HEK293 (cell line): ENCODE results near the gene FNDC5.
A peak's percentile ranks its signal among the peaks of the same experiment; 100 is the strongest.

Experiments
- FEZF1 ChIP-seq: fragments of 450-650 bp; formaldehyde crosslinking; IDR thresholded peaks from 2 replicates; pipeline ENCODE4 v1.5.1; 2016; ENCODE audit warnings: missing biosample characterization, missing genetic modification characterization
- INSM2 ChIP-seq: fragments of 450-650 bp; formaldehyde crosslinking; IDR thresholded peaks from 2 replicates; pipeline ENCODE4 v1.5.1; 2016; ENCODE audit warnings: missing biosample characterization, missing genetic modification characterization
- KLF7 ChIP-seq: fragments of 450-650 bp; formaldehyde crosslinking; IDR thresholded peaks from 2 replicates; pipeline ENCODE4 v1.5.1; 2016; ENCODE audit warnings: missing biosample characterization, missing genetic modification characterization, borderline replicate concordance
- KLF8 ChIP-seq: fragments of 450-650 bp; formaldehyde crosslinking; IDR thresholded peaks from 2 replicates; pipeline ENCODE4 v1.5.1; 2016; ENCODE audit warnings: missing biosample characterization, missing genetic modification characterization
- KLF9 ChIP-seq: fragments of 450-650 bp; formaldehyde crosslinking; IDR thresholded peaks from 2 replicates; pipeline ENCODE4 v1.5.1; 2016; ENCODE audit warnings: missing biosample characterization, missing genetic modification characterization, low read depth
- SCRT1 ChIP-seq: fragments of 450-650 bp; formaldehyde crosslinking; IDR thresholded peaks from 2 replicates; pipeline ENCODE4 v1.5.1; 2016; ENCODE audit warnings: missing biosample characterization, missing genetic modification characterization, borderline replicate concordance
- SP2 ChIP-seq: fragments of 450-650 bp; formaldehyde crosslinking; IDR thresholded peaks from 2 replicates; pipeline ENCODE4 v1.5.1; 2016; ENCODE audit warnings: missing biosample characterization, missing genetic modification characterization
- SP7 ChIP-seq: fragments of 450-650 bp; formaldehyde crosslinking; IDR thresholded peaks from 2 replicates; pipeline ENCODE4 v1.5.1; 2016; ENCODE audit warnings: missing biosample characterization, missing genetic modification characterization
- ZBTB17 ChIP-seq: fragments of 450-650 bp; formaldehyde crosslinking; IDR thresholded peaks from 2 replicates; pipeline ENCODE4 v1.5.1; 2016; ENCODE audit warnings: missing biosample characterization, missing genetic modification characterization
- ZFP3 ChIP-seq: fragments of 450-650 bp; formaldehyde crosslinking; IDR thresholded peaks from 2 replicates; pipeline ENCODE4 v1.5.1; 2016; ENCODE audit warnings: low read depth, missing biosample characterization, missing genetic modification characterization
- ZFP41 ChIP-seq: fragments of 450-650 bp; formaldehyde crosslinking; IDR thresholded peaks from 2 replicates; pipeline ENCODE4 v1.5.1; 2016; ENCODE audit warnings: missing biosample characterization, missing genetic modification characterization, borderline replicate concordance
- ZNF121 ChIP-seq: fragments of 450-650 bp; formaldehyde crosslinking; IDR thresholded peaks from 2 replicates; pipeline ENCODE4 v1.5.1; 2016; ENCODE audit warnings: missing biosample characterization, missing genetic modification characterization
- ZNF146 ChIP-seq: fragments of 450-650 bp; formaldehyde crosslinking; IDR thresholded peaks from 2 replicates; pipeline ENCODE4 v1.5.1; 2016; ENCODE audit warnings: missing biosample characterization, missing genetic modification characterization
- ZNF202 ChIP-seq: fragments of 450-650 bp; formaldehyde crosslinking; IDR thresholded peaks from 2 replicates; pipeline ENCODE4 v1.5.1; 2016; ENCODE audit warnings: missing biosample characterization, missing genetic modification characterization, borderline replicate concordance
- ZNF239 ChIP-seq: fragments of 450-650 bp; formaldehyde crosslinking; IDR thresholded peaks from 2 replicates; pipeline ENCODE4 v1.5.1; 2016; ENCODE audit warnings: missing biosample characterization, missing genetic modification characterization
- ZNF292 ChIP-seq: fragments of 450-650 bp; formaldehyde crosslinking; IDR thresholded peaks from 2 replicates; pipeline ENCODE4 v1.5.1; 2016; ENCODE audit warnings: low read depth, missing biosample characterization, missing genetic modification characterization, borderline replicate concordance
- ZNF311 ChIP-seq: fragments of 450-650 bp; formaldehyde crosslinking; IDR thresholded peaks from 2 replicates; pipeline ENCODE4 v1.5.1; 2017; ENCODE audit warnings: missing biosample characterization, missing genetic modification characterization, borderline replicate concordance
- ZNF391 ChIP-seq: fragments of 450-650 bp; formaldehyde crosslinking; IDR thresholded peaks from 2 replicates; pipeline ENCODE4 v1.5.1; 2016; ENCODE audit warnings: low read depth, missing biosample characterization, missing genetic modification characterization, borderline replicate concordance
- ZNF423 ChIP-seq: fragments of 450-650 bp; formaldehyde crosslinking; IDR thresholded peaks from 2 replicates; pipeline ENCODE4 v1.5.1; 2016; ENCODE audit warnings: missing biosample characterization, missing genetic modification characterization
- ZNF473 ChIP-seq: fragments of 450-650 bp; formaldehyde crosslinking; IDR thresholded peaks from 2 replicates; pipeline ENCODE4 v1.5.1; 2017; ENCODE audit warnings: missing biosample characterization, missing genetic modification characterization
- ZNF530 ChIP-seq: fragments of 450-650 bp; formaldehyde crosslinking; IDR thresholded peaks from 2 replicates; pipeline ENCODE4 v1.5.1; 2016; ENCODE audit warnings: low read depth, missing biosample characterization, missing genetic modification characterization
- ZNF585B ChIP-seq: fragments of 450-650 bp; formaldehyde crosslinking; IDR thresholded peaks from 2 replicates; pipeline ENCODE4 v1.5.1; 2016; ENCODE audit warnings: missing biosample characterization, missing genetic modification characterization
- ZNF610 ChIP-seq: fragments of 450-650 bp; formaldehyde crosslinking; IDR thresholded peaks from 2 replicates; pipeline ENCODE4 v1.5.1; 2016; ENCODE audit warnings: missing biosample characterization, missing genetic modification characterization, borderline replicate concordance
- ZNF654 ChIP-seq: fragments of 450-650 bp; formaldehyde crosslinking; IDR thresholded peaks from 2 replicates; pipeline ENCODE4 v1.5.1; 2016; ENCODE audit warnings: low read depth, missing biosample characterization, missing genetic modification characterization
- ZNF658 ChIP-seq: fragments of 450-650 bp; formaldehyde crosslinking; IDR thresholded peaks from 2 replicates; pipeline ENCODE4; 2016; ENCODE audit warnings: missing biosample characterization, missing genetic modification characterization
- ZNF670 ChIP-seq: fragments of 450-650 bp; formaldehyde crosslinking; IDR thresholded peaks from 2 replicates; pipeline ENCODE4 v1.5.1; 2016; ENCODE audit warnings: missing biosample characterization, missing genetic modification characterization, low read depth
- ZNF707 ChIP-seq: fragments of 450-650 bp; formaldehyde crosslinking; IDR thresholded peaks from 2 replicates; pipeline ENCODE4 v1.5.1; 2016; ENCODE audit warnings: missing biosample characterization, missing genetic modification characterization
- ZNF776 ChIP-seq: fragments of 450-650 bp; formaldehyde crosslinking; IDR thresholded peaks from 2 replicates; pipeline ENCODE4 v1.5.0; 2017; ENCODE audit warnings: missing biosample characterization, missing genetic modification characterization, borderline replicate concordance
- ZNF791 ChIP-seq: fragments of 450-650 bp; formaldehyde crosslinking; IDR thresholded peaks from 2 replicates; pipeline ENCODE4 v1.5.1; 2016; ENCODE audit warnings: missing biosample characterization, missing genetic modification characterization
- ZSCAN23 ChIP-seq: fragments of 450-650 bp; formaldehyde crosslinking; IDR thresholded peaks from 2 replicates; pipeline ENCODE4 v1.5.1; 2016; ENCODE audit warnings: missing biosample characterization, missing genetic modification characterization
- ZSCAN30 ChIP-seq: fragments of 450-650 bp; IDR thresholded peaks from 2 replicates; pipeline ENCODE4 v1.5.1; 2018; ENCODE audit warnings: missing biosample characterization, mild to moderate bottlenecking, missing genetic modification characterization, moderate library complexity
- ZSCAN5A ChIP-seq: fragments of 450-650 bp; formaldehyde crosslinking; IDR thresholded peaks from 2 replicates; pipeline ENCODE4 v1.5.1; 2016; ENCODE audit warnings: missing biosample characterization, missing genetic modification characterization
- TF ChIP-seq, protein P1 (sequence below): fragments of 450-650 bp; formaldehyde crosslinking; IDR thresholded peaks from 2 replicates; pipeline ENCODE4; 2016; ENCODE audit warnings: missing biosample characterization, missing genetic modification characterization
- TF ChIP-seq, protein P2 (sequence below): IDR thresholded peaks from 2 replicates; pipeline ENCODE4 v1.6.1; 2011; ENCODE audit warnings: mild to moderate bottlenecking, low read depth, low read length, borderline replicate concordance
- TF ChIP-seq, protein P3 (sequence below): fragments of 450-650 bp; formaldehyde crosslinking; IDR thresholded peaks from 2 replicates; pipeline ENCODE4 v1.5.1; 2016; ENCODE audit warnings: missing biosample characterization, missing genetic modification characterization, borderline replicate concordance

FNDC5 gene

GRCh38 chr1:32817159-32817814 lies 53.4 kb downstream of the FNDC5 start, which contains the start of the genes S100PBP and YARS1 (continued):
- TF ChIP-seq FEZF1 (tag by site-specific recombination) (peak; percentile 48; the same call in 1 of the 2 replicates), ZNF654 (no peak), ZNF585B (tag by site-specific recombination) (no peak), ZSCAN5A (tag by site-specific recombination) (no peak), ZNF292 (tag by site-specific recombination) (no peak), ZSCAN23 (tag by site-specific recombination) (peak; percentile 74), ZNF791 (tag by site-specific recombination) (no peak), ZNF391 (tag by site-specific recombination) (peak; percentile 99), SP7 (tag by site-specific recombination) (peak; percentile 92), ZNF146 (tag by site-specific recombination) (no peak), KLF8 (tag by site-specific recombination) (peak; percentile 98), ZFP3 (tag by site-specific recombination) (0 out of 2 replicates have a peak, but pooled peaks have one; percentile 14), ZNF610 (tag by site-specific recombination) (peak; percentile 84; the same call in 1 of the 2 replicates), ZSCAN30 (tag by site-specific recombination) (peak; percentile 90), INSM2 (tag by site-specific recombination) (peak; percentile 86), KLF9 (tag by site-specific recombination) (peak; percentile 78), ZNF530 (tag by site-specific recombination) (no peak), ZBTB17 (tag by site-specific recombination) (peak; percentile 100), ZNF423 (tag by site-specific recombination) (no peak), ZNF707 (peak; percentile 39; the same call in 1 of the 2 replicates), ZNF776 (no peak), SP2 (peak; percentile 99), ZNF121 (peak; percentile 4; the same call in 1 of the 2 replicates), ZNF202 (no peak), ZNF658 (tag by site-specific recombination) (no peak), ZNF239 (tag by site-specific recombination) (0 out of 2 replicates have a peak, but pooled peaks have one; percentile 52), ZNF473 (tag by site-specific recombination) (no peak), KLF7 (tag by site-specific recombination) (peak; percentile 43; the same call in 1 of the 2 replicates), ZFP41 (tag by site-specific recombination) (no peak), SCRT1 (tag by site-specific recombination) (no peak), ZNF311 (tag by site-specific recombination) (no peak), ZNF670 (tag by site-specific recombination) (no peak)
- TF ChIP-seq, protein P1, sequence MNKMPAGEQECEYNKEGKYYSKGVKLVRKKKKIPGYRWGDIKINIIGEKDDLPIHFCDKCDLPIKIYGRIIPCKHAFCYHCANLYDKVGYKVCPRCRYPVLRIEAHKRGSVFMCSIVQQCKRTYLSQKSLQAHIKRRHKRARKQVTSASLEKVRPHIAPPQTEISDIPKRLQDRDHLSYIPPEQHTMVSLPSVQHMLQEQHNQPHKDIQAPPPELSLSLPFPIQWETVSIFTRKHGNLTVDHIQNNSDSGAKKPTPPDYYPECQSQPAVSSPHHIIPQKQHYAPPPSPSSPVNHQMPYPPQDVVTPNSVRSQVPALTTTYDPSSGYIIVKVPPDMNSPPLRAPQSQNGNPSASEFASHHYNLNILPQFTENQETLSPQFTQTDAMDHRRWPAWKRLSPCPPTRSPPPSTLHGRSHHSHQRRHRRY (tag by site-specific recombination), result peak; percentile 48; the same call in 1 of the 2 replicates
- TF ChIP-seq, protein P2, sequence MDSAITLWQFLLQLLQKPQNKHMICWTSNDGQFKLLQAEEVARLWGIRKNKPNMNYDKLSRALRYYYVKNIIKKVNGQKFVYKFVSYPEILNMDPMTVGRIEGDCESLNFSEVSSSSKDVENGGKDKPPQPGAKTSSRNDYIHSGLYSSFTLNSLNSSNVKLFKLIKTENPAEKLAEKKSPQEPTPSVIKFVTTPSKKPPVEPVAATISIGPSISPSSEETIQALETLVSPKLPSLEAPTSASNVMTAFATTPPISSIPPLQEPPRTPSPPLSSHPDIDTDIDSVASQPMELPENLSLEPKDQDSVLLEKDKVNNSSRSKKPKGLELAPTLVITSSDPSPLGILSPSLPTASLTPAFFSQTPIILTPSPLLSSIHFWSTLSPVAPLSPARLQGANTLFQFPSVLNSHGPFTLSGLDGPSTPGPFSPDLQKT, result peak; percentile 98
- TF ChIP-seq, protein P3, sequence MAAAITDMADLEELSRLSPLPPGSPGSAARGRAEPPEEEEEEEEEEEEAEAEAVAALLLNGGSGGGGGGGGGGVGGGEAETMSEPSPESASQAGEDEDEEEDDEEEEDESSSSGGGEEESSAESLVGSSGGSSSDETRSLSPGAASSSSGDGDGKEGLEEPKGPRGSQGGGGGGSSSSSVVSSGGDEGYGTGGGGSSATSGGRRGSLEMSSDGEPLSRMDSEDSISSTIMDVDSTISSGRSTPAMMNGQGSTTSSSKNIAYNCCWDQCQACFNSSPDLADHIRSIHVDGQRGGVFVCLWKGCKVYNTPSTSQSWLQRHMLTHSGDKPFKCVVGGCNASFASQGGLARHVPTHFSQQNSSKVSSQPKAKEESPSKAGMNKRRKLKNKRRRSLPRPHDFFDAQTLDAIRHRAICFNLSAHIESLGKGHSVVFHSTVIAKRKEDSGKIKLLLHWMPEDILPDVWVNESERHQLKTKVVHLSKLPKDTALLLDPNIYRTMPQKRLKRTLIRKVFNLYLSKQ (tag by site-specific recombination), result no peak
